Activated CD4-positive, CD25-positive, alpha-beta regulatory T cell treated with anti-CD3 and anti-CD28 coated beads, Interleukin-2, amount 50 U/mL, for 72 hours (primary cell): ENCODE results near the gene GMDS.

Experiments
- DNase-seq: peaks from one replicate; pipeline ENCODE4 v3.0.0; 2021

The GMDS gene

DNA sequence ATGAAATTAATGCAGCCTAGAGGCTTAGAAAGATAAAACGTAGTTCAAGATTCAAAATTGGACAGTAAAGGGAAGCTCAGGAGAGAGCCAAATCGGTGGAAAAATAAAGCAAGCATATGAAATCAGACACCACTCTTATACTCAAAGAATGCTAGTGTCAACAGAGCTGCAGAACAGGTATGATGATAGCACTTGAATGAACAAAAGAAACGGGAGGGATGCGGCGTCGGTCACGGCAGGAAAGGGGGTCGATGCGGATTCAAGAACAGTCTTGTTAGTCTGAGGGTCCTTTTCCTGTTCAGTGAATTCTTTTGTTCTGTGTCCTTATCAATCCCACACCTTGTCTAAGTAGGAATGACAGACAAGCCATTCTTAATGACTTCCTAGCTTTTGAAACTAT is 521.3 kb downstream of the GMDS start:
- DNase-seq: no peak

DNA sequence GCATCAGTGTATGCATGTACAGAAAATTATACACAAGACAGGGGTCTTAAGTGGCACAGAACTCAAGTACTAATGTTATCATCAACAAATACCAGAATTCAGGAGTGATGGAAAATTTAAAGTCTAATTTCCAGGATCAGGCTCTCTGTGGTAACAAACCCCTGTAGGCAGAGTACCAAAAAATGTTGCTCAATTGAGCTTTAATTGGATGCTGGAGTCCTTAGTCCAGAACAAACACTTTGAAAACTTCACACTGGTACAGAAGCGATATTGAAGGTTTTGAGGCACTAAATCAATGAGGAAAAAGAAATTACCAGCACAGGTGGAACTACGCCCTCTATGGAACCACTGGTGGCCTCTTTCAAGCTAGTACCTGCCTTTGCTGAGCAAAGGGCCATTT is 522.6 kb downstream of the GMDS start:
- no peak for DNase-seq

DNA sequence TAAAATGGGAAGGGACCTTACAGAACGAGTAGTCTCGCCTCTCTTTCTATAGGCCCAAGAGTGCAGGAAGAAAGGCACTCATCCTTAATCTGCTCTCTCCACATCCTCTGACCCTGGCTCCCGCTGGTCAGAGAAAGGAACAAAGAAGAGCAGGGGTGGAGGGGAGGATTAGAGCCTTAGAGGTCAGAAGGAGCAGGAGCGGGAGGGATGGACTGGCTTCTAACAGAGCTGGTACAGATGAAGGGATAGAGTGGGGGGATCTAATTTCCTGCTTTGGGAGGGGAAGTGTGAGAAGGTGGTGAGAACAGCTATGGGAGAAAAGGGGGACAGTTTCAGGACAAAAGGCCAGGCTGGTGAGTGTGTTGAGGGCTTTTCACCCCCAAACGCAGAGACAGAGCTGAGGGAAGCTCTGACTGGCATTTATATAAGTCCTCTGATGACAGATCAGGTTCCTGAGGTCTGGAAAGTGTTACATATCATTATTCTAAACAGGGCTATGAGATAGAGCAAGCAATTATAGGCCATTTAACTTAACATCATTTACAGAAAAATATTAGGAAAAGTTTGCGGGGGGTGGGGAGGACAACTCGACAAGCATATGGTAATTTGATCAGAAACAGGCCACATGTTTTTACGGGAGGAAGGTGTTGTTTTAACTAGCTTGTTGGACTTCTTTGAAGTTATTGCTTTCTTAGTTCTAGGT is 524.6 kb downstream of the GMDS start:
- DNase-seq: no peak

DNA sequence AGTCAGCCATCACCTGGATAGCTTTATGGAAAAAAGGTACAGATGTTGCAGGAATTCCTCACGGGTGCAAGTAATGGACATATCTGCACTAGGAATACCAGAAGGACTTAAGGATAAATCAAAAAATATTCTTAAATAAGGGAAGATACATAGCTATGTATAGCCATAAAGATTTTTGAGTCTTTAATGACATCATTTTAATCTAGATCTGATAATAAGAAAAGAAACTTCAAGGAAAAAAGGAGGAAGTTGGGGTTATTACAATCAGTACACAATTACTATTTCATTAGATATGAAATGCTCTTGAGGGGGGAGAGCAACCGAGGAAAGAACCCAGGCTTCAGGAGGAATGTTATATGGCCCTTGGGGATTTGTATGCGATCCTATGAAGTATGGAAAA is 525.5 kb downstream of the GMDS start:
- DNase-seq: no peak

DNA sequence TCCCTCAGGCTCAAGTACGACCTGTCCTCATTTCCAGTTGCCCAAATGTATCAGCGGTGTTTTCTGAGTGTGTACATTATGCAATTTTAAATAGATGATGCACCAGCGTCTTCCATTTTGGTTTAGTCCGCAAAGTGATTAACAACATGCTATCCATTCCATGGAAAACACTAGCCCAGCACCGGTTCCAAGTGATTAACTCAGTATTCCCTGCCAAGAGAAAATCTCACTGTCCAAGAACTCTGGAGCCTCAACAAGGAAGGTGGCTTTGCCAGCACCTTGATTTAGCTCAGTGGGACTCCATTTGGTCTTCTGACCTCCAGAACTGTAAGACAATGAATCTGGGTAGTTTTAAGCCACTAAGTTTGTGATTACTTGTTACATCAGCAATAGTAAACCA is 528.5 kb downstream of the GMDS start:
- DNase-seq: no peak

DNA sequence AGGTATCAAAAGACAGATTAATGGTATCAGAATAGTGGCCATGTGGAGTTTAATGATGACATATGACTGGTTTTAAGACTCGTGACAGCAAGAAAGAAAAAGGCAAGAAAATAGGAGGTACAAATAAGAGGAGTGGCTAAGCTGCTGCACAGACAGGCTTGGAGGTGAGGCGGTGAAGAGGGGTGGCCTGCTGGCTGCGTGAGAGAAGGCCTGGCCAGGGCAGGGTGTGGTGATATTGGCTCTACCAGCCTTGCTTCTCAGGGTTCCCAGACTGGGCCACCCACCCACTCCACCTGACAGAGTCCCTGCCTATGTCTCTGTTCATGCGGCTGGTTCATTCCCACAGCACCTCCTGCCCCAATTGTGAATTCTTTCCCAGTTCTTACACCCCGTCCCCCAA is 529.0 kb downstream of the GMDS start:
- DNase-seq: no peak

DNA sequence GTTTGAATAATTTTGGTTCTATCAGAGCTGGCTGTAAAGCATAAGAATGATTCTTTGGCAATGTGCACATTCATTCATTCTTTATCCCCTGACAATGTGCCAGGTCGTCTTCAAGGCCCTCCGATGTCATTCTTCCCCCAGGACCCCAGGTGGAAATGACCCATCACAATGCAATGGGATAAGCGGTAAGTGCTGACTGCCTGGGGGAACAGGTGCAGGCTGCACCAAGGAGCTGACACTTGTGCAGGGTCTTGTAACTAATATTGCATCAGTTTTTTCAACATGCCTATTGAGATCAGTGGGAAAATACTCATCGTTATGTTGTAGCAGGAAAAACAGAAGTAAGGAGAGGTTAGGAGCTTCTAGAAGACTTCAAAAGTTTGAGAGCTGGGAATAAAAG is 530.1 kb downstream of the GMDS start:
- no peak for DNase-seq

DNA sequence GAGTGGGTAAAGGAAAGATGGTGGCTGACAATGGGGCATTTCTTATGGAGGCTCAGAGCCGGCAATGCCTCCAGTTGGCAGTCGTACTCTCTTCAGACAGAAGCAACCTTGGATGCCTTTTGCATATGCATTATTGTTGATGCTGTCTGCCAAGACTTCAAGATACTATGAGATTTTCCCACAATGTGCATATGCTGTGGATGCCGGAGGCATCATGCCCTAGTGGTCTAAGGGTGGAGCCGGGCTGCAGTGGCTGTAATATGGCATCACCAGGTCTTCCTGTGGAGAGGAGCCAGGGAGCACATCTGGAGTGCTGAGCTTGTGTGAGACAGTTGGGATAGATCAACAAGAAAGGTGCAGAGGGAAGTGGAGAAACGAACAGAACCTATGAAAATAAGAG is 530.8 kb downstream of the GMDS start:
- DNase-seq: no peak

DNA sequence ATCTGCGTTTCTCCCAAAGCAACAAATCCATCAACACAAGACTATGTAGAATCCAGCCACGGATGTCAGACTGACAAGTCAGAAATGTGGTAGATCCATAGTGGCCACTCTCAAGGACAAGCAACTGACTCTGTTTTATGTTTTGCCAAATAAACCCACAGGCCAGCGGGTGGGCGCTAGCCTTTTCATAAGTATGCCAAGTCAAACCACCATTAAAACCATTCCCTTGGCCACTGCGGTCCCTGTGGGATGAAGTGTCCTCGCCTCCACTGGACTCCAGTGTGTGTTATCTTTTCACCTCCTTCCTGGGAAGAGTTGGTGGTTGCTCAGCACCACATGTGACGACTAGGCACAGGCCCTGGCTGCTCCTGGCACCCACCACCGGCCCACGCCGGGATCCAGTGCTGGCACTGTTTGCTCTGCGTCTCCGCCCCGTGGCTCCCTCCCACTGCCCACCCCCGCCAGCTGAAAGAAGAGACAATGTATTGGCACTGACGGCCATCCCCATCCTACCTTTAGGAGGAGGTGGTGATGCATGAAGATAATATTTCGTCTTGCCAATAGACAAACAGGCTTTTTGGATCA is 532.3 kb downstream of the GMDS start:
- DNase-seq: no peak

DNA sequence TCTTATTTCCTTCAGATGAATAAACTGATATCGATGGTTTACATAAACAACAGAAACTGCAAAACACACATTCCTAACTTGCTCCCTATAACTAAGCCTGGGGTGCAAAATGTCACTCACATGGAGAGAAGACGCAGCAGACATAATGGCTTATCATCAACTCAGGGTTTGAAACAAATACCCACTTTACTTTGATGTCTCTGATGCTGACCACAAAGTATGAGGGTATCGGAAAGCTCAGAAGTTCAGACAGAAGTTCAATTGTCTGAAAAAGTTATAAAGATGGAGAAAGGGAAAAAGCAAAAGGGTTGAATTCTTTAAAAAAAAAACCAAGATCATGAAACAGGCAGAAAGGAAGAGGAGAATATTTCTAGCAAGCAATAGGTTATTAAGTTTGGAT is 533.0 kb downstream of the GMDS start:
- DNase-seq: no peak

DNA sequence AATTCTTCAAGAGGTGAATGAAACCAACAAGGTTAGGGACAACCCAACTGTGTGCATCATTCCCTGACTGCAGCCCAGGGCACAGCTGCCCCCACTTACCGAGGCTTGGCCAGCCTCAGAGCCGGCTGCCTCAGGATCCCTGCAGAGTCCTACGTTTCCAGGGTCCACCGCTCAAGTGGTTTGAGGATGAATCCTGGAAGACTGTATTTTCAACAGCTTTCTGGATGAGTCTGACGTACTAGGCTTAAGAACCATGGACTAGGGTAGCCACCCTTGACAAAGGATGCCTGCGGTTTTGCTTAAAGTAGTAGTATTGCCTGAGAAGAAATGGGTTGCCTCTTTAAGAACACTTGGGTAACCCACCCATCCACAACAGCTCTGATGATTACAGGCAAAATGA is 534.3 kb downstream of the GMDS start:
- DNase-seq: no peak

DNA sequence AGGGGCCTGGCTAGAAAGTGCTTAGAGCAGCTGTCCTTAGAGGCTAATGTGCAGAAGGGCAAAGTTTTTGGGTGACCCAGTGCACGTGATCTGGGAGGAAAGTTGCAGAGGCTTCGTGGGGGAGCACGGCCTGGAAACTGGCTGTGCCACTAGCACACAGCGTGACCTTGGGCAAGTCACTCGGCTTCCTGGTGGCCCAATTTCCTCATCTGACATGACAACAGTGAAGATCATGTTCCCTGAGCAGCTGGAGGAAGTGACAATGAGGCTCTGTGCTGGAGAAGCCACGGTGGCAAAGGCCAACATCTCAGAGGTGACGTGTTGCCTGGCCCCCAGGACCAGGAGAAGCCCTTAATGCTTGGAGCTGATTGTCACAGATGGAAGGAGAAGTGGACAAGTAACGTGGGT is 536.2 kb downstream of the GMDS start:
- DNase-seq: no peak

DNA sequence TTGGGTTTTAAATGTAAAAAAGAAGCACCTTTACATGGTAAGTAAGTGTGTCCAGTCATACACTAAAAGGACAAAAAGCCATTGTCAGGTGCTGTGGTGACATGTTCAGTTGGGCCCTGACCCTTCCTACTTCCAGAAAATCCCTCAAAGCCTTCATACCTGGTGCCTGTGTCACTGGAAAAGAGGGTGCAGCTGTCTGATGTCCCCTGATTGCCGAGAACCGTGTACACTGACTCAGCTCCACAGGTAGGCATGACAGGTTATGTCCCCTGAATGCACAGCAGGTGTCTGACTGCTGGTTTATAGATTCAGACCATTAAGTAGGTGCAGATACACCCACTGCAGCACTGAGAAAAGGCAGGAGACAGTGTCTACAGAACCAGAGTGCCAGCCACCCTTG is 536.6 kb downstream of the GMDS start:
- no peak for DNase-seq

DNA sequence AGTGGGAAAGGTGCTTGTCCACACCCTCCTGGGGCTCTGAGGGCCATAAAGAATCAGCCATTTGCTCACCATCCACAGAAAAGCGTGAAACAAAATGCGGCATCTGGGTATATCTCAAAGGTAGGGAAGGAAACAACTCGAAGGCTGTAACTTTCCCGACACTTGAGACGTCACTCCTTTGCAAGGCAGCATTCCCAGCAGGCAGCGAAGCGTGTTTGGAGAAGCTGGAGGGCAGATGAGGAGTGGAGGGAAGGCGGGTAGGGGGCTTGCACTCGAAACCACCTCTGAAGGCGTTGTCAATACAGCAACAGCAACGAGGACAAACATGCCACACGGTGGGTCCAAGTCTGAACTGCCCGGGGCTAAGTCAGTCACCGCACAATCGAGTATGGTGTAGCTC is 537.3 kb downstream of the GMDS start:
- no peak for DNase-seq

DNA sequence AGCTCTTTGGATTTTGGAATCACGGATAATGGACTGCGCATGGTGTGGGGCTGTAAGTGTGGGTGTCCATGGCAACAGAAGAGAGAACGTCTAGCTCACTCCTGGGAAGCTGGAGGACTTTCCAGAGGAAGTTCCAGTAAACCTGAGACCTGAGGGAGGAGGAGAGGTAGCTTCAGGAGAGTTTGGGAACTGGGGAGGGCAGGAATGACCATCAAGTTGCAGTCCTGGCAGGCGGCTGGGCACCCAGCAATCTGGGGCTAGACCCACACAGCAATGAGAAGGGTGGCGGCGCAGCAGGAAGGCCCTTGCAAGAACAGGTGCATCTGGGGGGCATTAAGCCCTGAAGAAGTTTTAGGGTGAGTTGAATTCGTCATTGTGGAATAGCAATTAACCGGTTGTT is 539.8 kb downstream of the GMDS start:
- no peak for DNase-seq

DNA sequence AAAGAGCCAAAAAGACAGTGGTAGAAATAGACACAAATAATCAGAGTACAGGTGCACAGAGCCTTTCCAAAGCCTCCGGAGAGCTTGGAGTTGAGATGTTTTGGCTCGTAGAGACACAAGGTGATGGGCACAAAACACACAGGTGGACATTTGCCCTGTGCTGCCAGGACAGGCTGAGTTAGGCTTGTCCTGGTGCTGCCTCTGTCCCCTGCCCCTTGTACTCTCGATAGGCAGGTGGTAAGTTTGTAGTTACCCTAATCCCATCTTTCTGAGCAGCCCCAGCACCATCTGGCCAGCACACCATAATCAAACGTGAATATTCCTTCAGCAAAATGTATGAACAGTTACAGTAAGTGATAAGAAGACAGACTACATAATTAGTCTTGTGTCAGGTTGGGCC is 540.2 kb downstream of the GMDS start:
- DNase-seq: no peak

DNA sequence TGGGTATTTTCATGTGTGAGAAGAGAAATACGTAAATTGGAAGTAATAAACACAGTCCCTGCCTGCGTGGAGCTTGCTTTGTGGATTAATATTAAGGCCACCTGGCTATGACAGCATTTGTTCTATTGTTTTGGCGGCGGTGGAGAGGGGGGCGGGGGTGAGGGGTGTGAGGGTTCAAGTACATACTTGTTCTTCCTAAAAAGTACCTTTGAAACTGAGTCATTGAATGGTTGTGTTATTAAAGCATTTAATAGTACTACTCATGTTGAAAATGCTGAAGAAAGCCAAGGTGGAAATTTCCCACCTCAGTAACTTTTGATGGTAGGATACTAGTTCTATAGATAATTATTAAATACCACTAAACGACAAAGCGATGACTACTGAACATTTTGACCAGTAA is 540.7 kb downstream of the GMDS start:
- no peak for DNase-seq

DNA sequence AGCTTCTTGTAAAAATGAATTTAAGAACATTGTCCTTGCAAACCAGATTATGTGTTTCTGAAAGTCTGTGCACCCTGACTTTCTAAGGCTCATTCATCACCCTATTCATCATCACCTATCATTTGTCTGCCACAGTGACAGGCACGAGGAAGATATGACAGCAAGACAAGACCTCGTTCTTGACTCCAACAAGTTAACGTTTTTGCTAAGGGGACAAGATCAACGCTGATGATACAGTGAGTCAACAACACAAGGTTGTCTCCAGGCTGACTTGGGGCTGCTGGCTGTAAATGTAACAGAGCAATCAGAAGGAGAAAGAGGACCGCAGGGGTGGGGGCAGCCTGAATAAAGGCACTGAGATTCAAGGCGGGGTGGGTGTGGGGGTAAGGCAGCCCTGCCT is 541.5 kb downstream of the GMDS start:
- no peak for DNase-seq

DNA sequence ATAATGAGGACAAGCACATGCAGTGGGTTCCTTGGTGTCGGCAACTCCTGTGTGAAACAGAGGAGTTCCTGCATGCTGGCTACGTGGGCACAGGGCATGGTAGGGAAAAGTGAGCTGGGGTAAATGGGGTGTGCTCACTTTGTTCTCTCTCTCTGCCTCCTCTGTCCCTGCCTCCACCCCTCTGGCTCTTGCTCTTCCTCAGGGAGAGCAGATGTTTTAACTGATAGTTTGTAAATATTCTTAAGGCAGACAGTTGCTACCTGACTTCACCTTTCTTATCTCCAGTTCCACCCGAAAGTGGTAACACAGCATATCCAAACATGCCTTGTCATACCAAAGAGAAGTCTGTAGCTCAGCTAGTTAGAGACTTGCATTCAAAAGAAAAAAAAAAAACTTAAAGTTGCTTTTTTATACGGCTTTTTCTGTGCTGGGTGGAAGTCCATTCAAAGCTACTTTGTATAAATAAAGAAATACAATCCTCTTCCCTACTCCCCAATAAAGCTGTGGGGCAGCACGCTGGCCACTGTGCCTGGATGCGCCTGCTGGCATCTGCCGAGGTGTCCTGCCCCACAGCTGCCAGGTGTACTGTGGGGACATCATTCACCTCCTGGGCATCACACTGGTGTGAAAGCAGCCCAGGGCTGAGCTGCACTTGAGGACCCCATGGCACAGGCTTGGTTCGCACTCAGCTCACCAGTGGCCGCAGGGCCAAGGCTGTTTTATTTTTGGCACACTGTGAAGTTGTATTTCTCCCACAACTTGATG is 542.1 kb downstream of the GMDS start:
- no peak for DNase-seq

DNA sequence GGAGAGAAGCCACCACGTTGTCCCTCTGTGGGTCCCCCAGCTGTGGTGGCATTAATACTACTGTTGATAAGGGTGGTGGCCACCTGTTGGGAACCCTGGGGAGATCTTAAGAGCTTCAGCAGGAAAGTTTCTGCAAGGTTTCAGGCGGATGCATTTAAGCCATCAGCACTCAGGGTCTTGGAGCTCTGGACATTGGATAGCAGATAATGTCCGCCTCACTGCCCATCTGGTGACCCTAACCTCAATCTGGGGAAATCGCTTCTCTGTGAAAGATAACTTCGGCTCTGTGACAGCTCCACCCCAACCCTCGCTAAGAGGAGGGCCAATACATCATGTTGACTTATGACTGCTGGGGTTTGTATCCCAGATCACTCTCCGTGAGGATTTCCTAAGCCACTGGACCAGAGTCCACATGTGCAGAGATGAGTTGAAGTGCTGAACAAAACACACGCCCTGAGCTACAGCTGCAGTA is 542.8 kb downstream of the GMDS start:
- DNase-seq: no peak

DNA sequence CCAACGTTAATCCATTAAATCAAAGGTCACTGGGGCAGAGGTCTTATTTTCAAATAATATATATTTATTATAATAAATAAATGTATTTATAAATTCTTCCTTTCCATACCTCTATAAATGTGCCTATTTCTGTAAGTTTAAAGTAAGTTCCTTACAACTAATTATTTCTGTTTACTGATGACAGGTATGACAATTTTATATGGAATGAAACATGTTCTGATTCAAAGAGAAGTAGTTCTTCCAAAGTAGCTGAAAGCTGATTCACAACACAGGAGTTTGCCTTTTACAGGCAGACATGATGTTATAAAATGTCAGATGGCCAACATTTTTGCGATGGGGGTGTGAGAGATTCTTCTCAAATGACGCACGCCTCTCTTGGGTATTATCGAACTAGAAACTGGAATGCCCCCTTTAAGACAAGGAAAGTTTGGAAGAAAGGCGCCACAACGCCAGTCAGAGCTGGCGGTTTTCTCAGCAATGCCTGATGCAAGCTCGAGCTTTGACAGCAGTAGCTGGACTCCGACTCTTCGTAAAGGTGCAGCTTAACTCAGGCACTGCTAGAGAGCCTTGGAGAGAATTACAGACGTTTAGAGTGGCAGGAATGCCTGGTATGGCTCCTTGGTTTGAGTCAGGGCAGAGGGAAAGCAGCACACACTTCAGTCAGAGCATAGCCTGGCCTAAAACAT is 543.6 kb downstream of the GMDS start:
- DNase-seq: no peak

DNA sequence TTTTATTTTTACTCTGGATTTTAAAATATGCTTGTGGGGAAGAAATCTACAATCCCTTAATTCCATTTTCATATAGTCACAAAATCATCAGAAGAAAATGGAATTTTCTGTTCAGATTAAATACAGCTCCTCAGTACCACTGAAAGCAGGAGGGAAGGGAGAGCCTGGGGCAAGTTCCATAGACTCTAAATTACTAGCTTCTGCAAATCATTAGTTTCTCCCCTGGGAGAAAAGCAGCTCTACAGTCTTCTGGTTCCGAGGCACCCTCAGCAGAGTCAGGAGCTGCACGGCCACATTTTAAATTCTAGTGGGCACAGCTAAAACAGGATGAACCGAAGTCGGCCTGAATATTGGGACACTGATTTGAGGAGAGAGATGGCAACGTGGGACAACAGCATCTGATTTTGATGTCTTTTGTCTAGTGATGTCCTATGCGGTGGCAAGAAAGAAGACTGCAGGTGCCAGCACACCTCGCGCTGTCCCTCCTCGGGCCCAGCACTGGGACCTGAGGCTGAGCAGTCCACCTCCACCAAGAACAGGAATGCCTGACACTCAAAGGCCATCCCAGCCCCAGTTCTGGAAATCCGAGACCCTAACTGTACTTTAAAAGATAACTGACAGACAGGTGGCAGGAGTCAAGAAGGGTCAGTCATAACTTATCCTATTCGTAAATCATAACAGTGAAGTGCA is 545.0 kb downstream of the GMDS start:
- no peak for DNase-seq

DNA sequence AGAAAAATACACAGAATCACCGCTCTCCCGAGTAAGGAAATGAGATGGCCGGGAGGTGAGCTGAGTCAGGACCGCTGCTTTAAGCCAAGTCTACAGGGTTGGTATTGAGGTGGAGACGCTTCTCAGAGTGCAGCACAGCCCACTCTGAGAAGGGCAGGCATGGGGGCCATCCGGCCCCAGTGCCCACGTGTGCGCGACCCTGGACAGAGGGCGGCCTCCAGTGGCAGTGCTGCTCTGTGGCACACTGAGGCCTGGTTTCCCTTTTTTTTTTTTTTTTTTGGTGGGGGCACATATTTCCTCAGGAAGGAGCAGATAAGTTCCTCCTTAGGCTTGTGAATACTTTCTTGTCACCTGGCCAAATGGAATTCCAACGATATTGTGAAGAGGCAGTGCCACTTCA is 546.9 kb downstream of the GMDS start:
- no peak for DNase-seq
